Measurements from ENCODE around the gene PRKCH. TPM values are rescaled to one million over a fixed set of nuclear protein-coding genes. Genes with fewer than 3 reads are reported as not detected.

PRKCH gene
- total RNA-seq, 1 donor from 2014 or later = 20.2 TPM

- intact Hi-C loops (cut with DNase I) = no loop called here
- no peak for DNase-seq (ENCODE audit: low spot score in 2 of 2)
These were observed 25.2 kb upstream of the PRKCH start for GRCh38 chr14:61296151-61296550.

GRCh38 chr14:61296719-61297502 lies 24.5 kb upstream of the PRKCH start:
- no peak overlapping the region for H3K27ac ChIP-seq
- TF ChIP-seq CTCF (IDR thresholded peaks at IDR 0.05) = peak in 2 of 3 experiments; percentile 40 to 53
- H3K36me3 ChIP-seq = no peaks in the 10 kb centered on the region
- no peak for DNase-seq (ENCODE audit: low spot score in 2 of 2)
- intact Hi-C loops (cut with DNase I) = no loop called here
- H3K27me3 ChIP-seq = no peaks in the 10 kb centered on the region
- H3K4me3 ChIP-seq = no peak overlapping the region
- no peaks in the 10 kb centered on the region for H3K9me3 ChIP-seq
- no peaks in the 10 kb centered on the region for H3K4me1 ChIP-seq

More at GRCh38 chr14:61296151-61296550, 25.2 kb upstream of the PRKCH start:
- Histone ChIP-seq H3K36me3 (no peaks in the 10 kb centered on the region), H3K4me3 (no peak overlapping the region), H3K9me3 (no peaks in the 10 kb centered on the region), H3K27ac (no peak overlapping the region), H3K4me1 (no peaks in the 10 kb centered on the region), H3K27me3 (no peaks in the 10 kb centered on the region)
- TF ChIP-seq CTCF (IDR thresholded peaks at IDR 0.05) = no peak

- DNase-seq (ENCODE audit: low spot score in 2 of 2) = no peak
- no peak overlapping the region for H3K4me3 ChIP-seq
- H3K27ac ChIP-seq = no peak overlapping the region
- intact Hi-C loops (cut with DNase I) = no loop called here
- H3K4me1 ChIP-seq = no peaks in the 10 kb centered on the region
- no peaks in the 10 kb centered on the region for H3K9me3 ChIP-seq
- H3K27me3 ChIP-seq = no peaks in the 10 kb centered on the region
- no peaks in the 10 kb centered on the region for H3K36me3 ChIP-seq
- TF ChIP-seq CTCF (IDR thresholded peaks at IDR 0.05) = no peak
These were observed 23.8 kb upstream of the PRKCH start for GRCh38 chr14:61297581-61297980.

- H3K36me3 ChIP-seq = no peaks in the 10 kb centered on the region
- TF ChIP-seq CTCF (IDR thresholded peaks at IDR 0.05) = no peak
- no peaks in the 10 kb centered on the region for H3K9me3 ChIP-seq
- H3K4me3 ChIP-seq = no peak overlapping the region
- H3K27me3 ChIP-seq = no peaks in the 10 kb centered on the region
- no peak overlapping the region for H3K27ac ChIP-seq
- intact Hi-C loops (cut with DNase I) = no loop called here
- DNase-seq (ENCODE audit: low spot score in 2 of 2) = no peak
- no peaks in the 10 kb centered on the region for H3K4me1 ChIP-seq
These were observed 22.6 kb upstream of the PRKCH start for GRCh38 chr14:61298824-61299223.

DNA sequence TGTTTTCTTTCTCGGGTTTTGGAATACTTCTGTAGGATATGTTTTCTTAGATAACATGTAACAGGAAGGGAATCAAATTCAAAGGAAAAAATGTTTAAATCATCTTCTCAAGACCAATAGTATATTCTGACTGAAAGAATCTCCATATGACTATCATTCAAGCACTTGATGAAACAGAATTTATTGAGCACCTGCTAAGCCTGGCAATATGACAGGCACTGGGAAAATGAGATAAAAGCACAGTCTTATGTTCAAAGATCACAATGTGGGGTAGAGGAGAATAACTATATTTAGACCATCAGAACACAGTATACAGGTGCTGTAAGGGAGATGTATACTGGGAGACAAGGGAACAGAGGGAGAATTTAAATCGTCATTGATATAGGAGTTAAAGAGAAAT lies 21.2 kb upstream of the PRKCH start:
- no peaks in the 10 kb centered on the region for H3K4me1 ChIP-seq
- no peak for TF ChIP-seq CTCF (IDR thresholded peaks at IDR 0.05)
- H3K27ac ChIP-seq = no peak overlapping the region
- DNase-seq (ENCODE audit: low spot score in 2 of 2) = no peak
- H3K36me3 ChIP-seq = no peaks in the 10 kb centered on the region
- H3K27me3 ChIP-seq = no peaks in the 10 kb centered on the region
- intact Hi-C loops (cut with DNase I) = no loop called here
- no peaks in the 10 kb centered on the region for H3K9me3 ChIP-seq
- H3K4me3 ChIP-seq = no peak overlapping the region

All from ascending aorta (tissue), 2 donors.